Activated gamma-delta T cell treated with anti-CD3 and anti-CD28 coated beads, Interleukin-2, amount 50 U/mL, for 16 hours (primary cell): ENCODE data around the gene MRPL4.
A peak's percentile ranks its signal among the peaks of the same experiment; 100 is the strongest.

Source experiments
- DNase-seq: peaks from one replicate; pipeline ENCODE4 v3.0.0-alpha.2; 2020; ENCODE audit warnings: low read depth

MRPL4 gene

DNA sequence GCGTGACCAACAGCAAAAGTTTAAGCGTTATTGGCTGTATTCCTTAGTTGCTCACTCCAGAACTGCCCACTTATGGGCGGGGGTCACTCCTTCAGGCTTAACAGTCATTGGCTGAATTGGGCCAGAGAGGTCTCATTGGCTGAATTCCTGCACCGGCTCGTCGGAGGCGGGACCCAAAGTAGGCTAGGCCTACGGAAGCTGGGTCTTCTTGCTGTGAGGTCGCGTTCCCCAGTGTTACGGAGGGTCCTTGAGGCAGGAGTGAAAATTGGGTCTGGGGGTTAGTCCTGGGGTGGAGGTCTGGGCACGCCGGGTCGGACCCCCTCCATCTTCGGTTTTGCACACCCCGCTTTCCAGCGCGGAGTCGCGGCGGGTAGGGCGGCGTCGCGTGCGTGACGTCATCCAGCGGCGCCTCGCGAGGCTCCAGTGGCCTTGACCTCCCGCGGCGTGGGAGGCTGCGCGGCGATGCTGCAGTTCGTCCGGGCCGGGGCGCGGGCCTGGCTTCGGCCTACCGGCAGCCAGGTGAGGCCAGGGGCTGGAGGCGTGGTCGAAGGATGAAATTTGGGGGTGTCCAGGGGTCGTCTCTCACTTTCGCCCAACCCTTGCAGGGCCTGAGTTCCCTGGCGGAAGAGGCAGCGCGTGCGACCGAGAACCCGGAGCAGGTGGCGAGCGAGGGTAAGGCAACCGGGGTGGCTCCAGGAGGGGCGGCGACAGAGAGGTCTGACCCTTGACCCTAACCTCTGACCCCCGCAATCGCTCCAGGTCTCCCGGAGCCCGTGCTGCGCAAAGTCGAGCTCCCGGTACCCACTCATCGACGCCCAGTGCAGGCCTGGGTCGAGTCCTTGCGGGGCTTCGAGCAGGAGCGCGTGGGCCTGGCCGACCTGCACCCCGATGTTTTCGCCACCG is at the start of gene MRPL4:
TSS of gene MRPL4 (plus strand) at position 423 of the 903 bp plus-strand sequence. CDS start at position 463, 40 bp downstream.
- peak; percentile 94 for DNase-seq

DNA sequence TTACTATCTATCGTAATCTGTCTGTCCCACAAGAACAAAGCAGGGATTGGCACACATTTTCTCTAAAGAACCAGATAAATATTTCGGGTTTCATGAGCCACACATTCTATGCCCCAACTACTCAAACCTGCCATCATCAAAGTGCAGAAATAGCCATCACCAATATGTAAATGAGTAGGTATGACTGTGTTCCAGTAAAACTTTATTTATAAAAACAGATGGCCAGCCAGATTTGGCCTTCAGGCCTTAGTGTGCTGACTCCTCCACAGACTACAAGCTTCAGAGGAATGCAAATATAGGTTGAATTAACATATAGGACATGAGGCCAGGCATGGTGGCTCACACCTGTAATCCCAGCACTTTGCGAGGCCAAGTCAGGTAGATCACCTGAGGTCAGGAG is 48.3 kb upstream of the MRPL4 start:
- DNase-seq: no peak

DNA sequence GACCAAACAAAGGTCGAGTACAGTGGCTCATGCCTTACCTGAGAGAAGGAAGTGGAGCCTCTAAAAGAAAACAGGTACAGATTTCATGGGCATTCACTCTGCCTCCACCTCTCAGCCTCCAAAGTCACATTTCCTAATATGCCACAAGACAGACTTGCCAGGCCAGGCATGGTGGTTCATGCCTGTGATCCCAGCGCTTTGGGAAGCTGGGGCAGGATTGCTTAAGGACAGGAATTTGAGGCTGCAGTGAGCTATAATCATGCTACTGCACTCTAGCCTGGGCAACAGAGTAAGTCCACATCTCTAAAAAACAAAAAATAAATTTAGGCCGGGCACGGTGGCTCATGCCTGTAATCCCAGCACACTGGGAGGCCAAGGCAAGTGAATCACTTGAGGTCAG is 46.4 kb upstream of the MRPL4 start:
- DNase-seq: no peak

DNA sequence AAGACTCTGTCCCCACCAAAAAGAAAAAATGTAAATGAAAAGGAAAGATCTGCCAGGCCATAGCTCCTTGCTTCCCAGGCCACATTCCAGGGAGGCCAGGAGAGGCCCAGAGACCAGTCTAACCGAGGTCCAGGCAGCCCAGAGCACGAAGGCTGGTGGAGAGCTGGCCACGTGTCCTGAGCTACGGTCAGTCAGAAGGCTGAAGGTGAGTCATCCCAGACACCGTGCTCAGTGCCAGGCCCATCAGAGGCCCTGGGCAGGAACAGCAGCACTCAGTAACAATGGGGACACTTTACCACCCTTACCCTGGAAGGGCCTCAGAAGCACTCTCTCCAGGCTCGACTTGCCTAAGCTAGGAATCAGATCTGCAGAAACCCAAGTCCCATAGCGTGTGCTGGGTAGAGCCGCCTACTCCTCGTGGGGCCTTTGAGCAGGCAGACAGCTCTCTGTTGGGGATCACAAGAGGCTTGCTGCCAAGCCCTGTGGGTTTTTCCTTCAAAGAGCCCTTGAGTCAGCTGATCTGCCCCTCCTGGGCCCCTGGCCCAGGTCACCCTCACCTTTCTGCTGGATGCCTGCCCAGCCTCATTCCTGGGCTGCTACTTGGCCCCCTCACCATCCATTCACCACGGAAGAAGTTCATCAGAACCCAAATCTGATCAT is 45.7 kb upstream of the MRPL4 start:
- no peak for DNase-seq

DNA sequence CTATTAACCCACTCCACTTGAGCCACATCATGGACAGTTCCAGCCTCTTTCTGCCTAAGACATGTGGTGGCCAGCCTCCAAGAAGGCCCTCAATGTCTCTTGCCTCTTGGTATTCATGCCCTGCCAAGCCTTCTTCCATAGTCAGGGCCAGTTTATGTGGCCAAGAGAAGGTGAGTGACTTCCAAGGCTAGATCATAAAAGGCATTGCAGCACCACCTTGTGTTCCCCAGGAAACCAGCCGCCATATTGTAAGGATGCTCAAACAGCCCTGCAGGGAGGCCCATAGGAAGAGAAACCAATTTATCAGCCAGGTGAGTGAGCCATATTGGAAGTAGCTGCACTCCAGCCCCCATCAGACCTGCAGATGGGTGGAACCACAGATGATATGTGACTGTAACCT is 45.0 kb upstream of the MRPL4 start:
- no peak for DNase-seq

DNA sequence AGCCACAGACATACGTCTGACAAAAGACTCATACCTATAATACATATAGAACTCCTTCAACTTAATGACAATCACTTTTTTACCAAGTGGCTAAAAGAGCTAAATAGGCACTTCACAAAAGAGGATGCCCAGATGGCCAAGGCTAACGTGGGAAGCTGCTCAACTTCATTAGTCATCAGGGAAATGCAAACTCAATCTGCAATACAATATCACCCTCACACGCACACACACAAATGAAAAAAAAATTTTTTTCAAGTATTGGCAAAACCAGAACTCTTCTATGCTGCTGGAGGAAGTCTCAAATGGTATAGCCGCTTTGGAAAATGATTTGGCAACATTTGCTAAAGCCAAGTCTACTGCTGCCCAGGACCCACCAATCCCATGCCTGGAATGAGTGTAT is 42.7 kb upstream of the MRPL4 start:
- DNase-seq: no peak

DNA sequence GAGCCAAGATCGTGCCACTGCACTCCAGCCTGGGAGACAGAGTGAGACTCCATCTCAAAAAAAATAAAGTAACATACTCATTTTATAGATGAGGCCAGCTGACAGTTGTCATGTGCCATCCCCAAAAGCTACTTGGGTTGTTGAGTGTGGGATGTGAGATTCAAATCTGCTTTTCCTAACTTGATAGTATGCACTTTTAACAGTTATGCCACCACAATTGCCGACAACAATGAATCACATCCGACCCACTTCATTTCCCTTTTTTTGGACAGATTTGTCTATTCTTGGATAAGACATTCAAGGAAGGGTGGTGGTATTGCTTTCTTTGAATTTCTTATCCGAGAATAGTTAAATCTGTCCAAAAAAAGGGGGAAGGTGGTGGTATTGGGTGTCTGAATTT is 41.0 kb upstream of the MRPL4 start:
- no peak for DNase-seq

DNA sequence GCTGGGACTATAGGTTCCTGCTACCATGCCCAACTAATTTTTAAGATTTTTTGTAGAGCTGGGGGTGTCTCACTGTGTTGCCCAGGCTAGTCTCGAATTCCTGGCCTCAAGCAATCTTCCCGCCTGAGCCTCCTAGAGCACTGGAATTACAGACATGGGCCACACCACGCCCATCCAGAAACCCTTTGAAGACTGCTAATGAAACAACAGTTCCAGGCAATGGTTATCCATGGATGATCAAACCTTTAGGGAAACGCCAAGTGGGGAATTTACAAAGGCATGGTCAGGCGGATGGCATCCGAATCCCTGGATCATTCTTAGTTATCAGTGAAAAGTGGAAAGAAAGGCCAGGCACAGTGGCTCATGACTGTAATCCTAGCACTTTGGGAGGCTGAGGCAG is 40.3 kb upstream of the MRPL4 start:
- no peak for DNase-seq

DNA sequence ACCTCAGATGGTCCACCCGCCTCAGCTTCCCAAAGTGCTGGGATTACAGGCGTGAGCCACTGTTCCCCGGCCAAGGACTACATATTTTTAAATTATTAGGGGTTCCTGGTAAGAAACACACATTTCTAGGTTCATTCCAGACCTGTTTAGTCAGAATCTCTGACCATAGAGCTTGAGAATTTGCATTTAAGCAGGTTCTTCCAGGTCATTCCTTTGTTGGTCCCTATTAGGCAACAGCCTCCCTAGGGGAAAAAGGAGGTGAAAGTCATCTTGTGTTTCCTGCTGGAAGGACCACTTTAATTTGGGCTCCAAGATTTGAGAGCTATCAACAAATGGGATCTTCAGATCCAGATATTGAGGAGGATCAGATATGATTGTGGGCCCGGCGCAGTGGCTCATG is 37.2 kb upstream of the MRPL4 start:
- no peak for DNase-seq

DNA sequence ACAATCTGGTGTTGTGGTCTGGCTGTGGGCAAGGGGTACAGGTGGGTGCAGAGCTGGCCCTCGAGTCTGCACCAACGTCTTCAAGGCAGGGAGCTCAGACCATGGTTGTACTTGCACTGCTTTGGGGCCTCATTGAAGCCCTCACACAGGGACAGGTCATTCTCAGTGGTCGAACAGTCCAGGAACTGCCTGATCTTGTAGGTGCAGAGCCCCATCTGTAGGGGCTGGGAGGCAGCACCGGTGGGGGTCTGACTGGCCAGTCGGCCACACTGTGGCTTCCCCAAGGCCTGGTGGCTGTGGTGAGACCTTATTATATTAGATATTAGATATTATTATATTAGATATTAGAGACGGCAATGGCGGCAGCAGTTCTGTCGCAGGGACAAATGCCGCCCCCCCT is 34.9 kb upstream of the MRPL4 start:
- no peak for DNase-seq

DNA sequence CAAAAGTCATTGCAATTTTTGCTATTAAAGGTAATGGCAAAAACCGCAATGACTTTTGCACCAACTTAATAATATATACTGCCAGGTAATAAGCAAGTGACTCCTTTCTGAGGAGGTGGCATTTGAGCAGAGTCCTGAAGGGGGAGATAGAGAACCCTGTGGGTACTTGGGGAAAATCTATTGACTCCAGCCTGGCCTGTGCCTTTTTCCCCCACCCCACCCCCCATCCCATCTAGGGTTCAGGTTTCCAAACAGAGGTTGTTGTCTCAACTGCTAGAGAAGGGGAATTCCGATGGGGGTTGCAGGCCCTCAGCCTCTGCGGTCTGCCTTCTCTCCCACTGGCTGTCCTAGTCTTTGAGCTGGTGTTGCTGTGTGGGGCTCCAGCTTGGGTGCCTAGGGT is 32.3 kb upstream of the MRPL4 start:
- DNase-seq: no peak

DNA sequence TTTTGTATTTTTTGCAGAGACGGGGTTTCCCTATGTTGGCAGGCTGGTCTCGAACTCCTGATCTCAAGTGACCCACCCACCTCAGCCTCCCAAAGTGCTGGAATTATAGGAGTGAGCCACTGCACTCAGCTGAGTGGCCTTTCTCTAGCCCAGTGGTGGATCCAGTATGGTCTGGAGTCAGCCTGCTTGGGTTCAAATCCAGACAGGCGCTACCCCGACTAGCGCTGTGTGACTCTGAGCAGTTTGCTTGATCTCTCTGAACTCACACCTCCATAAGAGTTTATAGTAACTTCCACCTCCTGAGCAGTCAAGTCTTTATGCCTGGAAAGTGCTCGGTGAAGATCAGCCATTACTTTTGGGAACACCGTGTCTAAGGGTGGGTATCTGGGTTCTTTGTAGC is 31.3 kb upstream of the MRPL4 start:
- DNase-seq: no peak

DNA sequence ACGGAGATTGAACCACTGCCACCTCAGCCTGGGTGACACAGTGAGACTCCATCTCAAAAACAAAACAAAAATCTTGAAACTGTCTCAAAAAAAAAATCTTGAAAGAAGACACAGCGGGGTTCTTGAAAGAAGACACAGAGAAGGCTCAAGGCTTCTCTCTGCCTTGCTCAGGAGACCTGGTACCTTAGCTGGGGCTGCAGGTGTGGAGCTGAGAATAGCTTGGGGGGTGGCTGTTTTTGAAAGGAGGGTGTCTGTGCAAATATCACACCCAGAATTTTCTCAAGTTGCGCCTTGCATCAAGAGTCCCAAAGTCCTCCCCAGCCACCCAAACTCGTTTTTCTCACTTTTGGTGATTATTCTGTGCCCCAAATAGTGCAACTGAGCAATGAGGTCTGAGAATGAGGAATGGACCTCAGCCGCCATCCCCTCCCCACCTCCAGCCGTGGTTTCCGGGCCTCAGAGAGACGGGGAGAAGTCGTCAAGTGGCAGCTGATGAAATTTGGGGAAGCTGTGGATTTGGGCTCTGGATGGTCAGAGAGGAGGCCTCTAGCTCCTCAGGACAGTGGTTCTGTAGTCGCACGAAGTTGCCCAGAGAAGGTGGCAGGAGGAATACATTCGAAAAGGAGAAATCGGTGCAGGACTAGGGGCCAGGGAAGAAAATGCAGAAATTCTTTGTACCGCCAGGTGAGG is 29.7 kb upstream of the MRPL4 start:
- DNase-seq: no peak

DNA sequence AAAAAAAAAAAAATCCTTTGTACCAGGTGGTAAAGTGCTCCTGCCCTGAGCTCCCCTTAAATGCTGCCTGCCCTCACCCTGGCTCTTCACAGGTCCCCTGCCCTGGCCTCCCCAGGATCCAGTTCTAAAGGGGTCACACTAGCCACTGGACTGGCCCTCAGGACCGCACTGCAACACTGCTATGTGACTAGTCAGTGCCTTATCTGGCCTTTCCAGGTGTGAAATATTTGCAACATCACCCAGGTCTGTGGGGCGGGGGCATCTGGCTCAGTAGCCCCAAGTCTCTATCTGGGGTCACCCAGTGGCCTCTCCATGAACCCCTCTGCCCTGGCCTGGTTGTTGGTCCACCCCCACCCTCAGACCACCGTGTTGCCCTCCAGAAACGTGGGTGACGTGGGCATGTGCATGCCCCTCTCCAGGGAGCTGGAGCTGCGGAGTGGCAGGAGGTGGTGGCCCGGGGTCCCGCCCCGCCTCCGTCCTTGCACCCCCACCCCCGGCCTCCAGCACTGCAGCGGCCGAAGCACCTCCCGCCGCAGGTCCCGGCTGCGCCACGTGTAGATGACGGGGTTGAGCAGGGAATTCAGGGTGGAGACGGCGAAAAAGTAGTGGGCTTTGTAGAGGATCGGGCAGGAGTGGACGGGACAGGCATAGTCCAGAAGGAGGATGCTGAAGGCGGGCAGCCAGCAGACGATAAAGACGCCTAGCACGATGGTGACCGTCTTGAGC is 28.4 kb upstream of the MRPL4 start:
- DNase-seq: no peak

DNA sequence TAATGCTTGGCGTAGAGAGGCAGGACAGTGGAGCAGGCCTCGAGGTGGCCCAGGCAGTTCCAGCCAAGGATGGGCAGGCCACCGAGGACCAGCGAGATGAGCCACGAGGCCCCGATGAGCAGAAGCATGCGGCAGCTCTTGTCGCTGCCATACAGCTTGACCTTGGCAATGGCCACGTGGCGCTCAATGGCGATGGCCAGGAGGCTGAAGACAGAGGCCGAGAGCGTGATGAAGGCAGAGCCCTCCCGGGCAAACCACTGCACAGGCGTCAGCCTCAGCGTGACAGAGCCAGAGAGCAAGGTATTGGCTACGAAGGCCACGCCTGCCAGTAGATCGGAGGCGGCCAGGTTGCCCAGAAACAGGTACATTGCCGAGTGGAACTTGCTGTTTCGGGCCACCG is 27.7 kb upstream of the MRPL4 start:
- no peak for DNase-seq

DNA sequence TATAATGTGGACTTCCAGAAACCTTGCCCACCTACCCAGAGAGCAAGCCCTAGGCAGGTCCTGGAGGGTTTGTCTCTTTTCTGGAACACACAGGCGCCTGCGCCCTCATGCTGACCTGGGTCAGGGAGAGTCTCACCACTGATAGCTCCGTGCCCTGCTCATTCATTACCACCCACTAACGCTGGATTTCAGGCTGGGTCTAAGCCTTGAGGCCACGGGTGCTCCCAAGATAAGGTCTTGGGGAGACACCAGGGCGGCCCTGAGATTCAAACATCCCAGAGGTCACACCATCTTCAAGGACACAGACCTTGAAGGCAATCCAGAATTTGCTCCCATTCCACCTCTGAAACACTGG is 26.0 kb upstream of the MRPL4 start:
- DNase-seq: no peak

DNA sequence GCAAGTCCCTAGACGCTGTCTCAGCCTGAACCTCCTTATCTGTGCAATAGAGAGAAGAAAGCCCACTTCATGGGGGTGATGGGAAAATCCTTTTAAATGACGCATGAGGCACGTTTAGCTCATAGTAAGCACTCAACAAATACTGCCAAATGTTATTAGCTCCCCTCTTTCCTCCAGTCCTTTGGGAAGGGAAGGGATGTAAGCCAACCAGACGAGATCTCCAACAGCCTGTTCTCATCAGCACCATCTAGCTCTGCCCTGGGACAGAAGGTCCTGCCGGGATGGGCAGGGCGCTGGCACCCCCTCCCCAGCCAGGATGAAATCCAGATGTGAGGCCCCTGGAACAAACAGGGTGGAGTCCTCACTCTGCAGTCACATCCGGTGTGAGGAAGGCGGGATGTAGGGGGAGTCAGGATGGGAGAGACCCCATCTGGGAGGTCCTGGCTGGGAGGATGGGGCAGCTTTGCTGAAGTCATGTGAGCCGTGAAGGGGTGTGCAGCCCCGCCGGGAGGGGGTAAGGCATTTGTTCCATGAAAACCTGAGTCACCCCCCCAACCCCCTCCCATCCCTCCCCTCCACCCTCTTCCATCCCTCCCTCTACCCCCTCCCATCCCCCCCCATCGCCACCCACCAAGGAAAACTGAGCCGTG is 25.5 kb upstream of the MRPL4 start:
- DNase-seq: no peak

DNA sequence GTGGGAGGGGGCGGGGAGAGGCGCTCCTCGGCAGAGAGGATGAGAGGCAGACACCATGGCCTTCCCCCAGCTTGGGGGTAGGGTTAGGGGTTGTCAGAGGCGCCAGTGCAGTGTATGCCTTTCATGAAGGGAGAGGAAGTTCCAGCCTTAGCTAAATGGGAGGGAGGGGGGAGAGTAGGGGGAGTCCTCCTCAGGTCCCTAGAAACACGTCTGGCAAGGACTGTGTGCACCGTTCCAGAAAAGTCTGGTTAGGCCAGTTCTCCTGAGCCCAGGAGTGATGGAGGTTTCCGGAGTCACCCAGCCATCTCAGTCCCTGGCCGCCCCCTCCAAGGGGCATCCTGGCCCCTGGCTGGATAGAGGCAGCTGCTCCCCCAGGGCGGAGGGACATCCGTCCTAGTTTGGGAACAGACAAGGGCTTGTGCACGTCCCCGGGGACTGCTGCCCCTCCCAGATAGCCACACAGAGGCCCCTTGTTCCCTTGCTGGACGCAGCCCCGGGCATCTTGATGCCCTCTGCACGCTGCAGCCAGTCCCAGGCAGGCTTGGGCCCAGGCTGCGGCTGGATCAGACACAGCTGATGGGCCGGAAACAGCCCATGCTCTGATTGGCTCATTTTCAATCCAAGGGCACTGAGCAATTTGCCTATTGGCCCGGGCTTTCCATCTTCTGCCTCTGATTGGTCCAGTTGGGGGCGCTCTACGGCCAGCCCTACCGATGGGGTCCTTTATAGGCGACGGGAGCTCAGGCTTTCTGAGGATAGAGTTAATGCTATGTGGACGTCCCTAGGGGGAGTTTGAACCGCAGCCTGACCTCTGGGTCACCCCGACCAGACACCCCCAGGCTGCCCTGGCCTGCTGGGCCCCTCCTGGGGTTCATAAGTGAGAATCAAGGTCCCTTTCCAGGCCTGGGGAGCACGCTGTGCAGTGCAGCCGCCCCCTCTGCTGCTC is 24.7 kb upstream of the MRPL4 start:
- DNase-seq: no peak

DNA sequence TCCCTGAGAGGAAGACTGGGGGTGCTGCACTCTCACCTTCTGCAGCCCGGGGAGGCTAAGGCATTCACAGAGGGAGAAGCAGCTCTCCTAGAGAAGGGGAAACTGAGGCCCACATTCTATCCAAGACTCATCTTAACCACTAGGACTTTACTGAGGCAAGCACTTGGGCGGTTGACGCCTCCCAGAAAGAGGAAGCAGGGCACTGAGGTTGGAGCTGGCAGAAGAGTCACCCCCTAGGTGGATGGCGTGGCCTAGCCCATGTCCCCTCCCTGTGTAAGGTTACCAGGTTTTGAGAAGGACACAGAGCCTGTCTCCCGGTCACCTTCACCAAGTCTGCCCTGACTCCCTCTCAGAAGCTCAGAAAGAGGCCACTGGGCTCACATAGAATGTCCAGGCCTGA is 23.6 kb upstream of the MRPL4 start:
- DNase-seq: no peak

DNA sequence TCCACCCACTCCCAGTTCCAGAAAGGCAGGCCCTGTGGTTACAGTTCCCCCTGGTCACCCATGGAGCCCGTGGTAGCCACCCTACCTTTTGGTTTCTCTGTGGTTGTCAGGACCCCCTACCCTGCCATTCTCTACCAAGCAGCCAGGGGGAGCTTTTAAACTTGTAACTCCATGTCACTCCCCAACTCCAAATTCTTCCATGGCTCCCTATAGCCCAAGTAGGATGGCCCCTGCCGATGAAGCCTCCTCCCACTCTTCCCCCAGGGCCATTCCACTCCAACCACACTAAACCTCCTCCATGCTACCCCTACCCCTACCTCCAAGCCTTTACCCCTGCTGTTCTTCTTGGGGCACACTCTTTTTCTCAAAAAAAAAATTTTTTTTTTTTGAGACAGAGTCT is 23.1 kb upstream of the MRPL4 start:
- DNase-seq: no peak
